ENCODE measurements around the gene FBXO17. TPM values are rescaled to one million over a fixed set of nuclear protein-coding genes. Genes with fewer than 3 reads are reported as not detected.

FBXO17 gene
- total RNA-seq, 2 experiments from 2014 or later = not detected

DNA sequence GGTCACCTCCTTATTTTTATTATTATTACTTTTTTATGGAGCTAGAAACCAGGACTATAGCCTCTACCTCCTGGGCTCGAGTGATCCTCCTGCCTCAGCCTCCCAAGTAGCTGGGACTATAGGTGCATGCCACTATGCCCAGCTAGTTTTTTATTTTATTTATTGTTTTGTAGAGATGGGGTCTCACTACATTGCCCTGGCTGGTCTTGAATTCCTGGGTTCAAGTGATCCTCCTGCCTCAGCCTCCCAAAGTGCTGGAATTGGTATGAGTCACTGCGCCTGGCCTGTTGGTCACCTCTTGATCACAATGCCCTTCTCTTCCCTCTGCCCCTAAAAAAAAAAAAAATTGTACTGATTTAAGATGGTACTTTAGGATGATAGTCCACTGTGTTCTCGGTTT lies 24.4 kb downstream of the FBXO17 start:
- Mint-ChIP-seq H3K36me3 (ENCODE audit: low read depth) (no peaks in the 10 kb centered on the region), H3K27me3 (peaks cover 17% of the 10 kb centered on the region), H3K4me1 (ENCODE audit: low read depth) (peaks cover 13% of the 10 kb centered on the region), H3K27ac (no peak overlapping the region), H3K9me3 (no peaks in the 10 kb centered on the region), H3K4me3 (no peak overlapping the region)
- Histone ChIP-seq H3K4me1 (ENCODE audit: insufficient read depth, low read length) (peaks cover 18% of the 10 kb centered on the region), H3K9me3 (ENCODE audit: control insufficient read depth in 1 of 2, insufficient read depth in 1 of 2, low read length in 2 of 2) (no peaks in the 10 kb centered on the region), H3K36me3 (ENCODE audit: insufficient read depth, low read length) (no peaks in the 10 kb centered on the region), H3K4me3 (ENCODE audit: low read length) (no peak overlapping the region), H3K27ac (ENCODE audit: low read depth in 1 of 2, low read length in 2 of 2) (no peak overlapping the region), H3K27me3 (ENCODE audit: control insufficient read depth in 1 of 2, insufficient read depth in 2 of 2, low read length in 2 of 2) (peaks cover 6 to 8% of the 10 kb centered on the region in 2 experiments)
- intact Hi-C loops (cut with DNase I, micrococcal nuclease) = loop anchor here in 1 of 2 experiments (5.0 to 10.0 kb wide), 2 partner anchors 549 to 594 kb away; partner anchors contain the start of genes EID2 and FAM98C
- ATAC-seq (ENCODE audit: poor library complexity) = no peak
- TF ChIP-seq, protein P1, sequence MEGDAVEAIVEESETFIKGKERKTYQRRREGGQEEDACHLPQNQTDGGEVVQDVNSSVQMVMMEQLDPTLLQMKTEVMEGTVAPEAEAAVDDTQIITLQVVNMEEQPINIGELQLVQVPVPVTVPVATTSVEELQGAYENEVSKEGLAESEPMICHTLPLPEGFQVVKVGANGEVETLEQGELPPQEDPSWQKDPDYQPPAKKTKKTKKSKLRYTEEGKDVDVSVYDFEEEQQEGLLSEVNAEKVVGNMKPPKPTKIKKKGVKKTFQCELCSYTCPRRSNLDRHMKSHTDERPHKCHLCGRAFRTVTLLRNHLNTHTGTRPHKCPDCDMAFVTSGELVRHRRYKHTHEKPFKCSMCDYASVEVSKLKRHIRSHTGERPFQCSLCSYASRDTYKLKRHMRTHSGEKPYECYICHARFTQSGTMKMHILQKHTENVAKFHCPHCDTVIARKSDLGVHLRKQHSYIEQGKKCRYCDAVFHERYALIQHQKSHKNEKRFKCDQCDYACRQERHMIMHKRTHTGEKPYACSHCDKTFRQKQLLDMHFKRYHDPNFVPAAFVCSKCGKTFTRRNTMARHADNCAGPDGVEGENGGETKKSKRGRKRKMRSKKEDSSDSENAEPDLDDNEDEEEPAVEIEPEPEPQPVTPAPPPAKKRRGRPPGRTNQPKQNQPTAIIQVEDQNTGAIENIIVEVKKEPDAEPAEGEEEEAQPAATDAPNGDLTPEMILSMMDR (IDR thresholded peaks at IDR 0.05) = no peak
- POLR2A ChIA-PET = no interaction called here
- CTCF ChIA-PET = no interaction called here
- no peak for DNase-seq

DNA sequence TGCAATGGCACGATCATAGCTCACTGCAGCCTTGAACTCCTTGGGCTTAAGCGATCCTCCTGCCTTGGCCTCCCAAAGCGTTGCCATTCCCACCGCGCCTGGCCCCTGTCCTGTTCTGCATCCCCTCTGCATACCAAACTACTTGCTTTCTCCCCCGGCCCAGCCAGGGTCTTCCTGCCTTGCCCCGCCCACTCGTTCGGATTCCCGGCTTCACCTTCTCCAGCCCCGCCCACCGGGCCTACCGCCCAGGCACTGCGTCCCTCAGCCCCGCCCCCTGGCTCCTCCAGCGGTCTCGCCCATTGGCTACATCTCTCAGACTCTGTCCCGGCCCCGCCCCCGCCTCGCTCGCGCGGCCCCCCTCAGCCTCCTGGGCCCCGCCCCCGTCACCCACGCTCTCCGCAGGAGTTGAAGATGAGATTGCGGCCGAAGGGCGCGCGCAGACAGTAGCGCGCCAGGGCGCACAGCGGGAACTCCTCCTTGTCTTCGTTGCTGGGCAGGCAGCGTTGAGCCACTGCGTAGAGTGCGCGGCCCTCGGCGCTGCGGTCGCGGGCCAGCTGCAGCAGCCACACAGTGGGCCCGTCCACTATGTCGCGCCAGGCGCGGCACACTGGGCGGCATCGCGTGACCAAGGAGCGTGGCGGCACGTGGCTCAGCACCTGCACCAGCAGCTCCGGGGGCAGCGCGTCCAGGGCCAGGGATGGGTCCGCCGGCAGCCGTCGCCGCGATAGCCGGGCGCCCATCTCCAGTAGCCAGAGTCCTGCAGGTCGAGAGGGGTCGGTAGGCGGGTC lies 25.8 kb downstream of the FBXO17 start:
- Mint-ChIP-seq H3K4me1 (ENCODE audit: low read depth) (peaks cover 13% of the 10 kb centered on the region), H3K9me3 (no peaks in the 10 kb centered on the region), H3K4me3 (peak overlapping the region; percentile 72), H3K27ac (no peak overlapping the region), H3K36me3 (ENCODE audit: low read depth) (no peaks in the 10 kb centered on the region), H3K27me3 (peaks cover 17% of the 10 kb centered on the region)
- Histone ChIP-seq H3K27me3 (ENCODE audit: control insufficient read depth in 1 of 2, insufficient read depth in 2 of 2, low read length in 2 of 2) (peaks cover 6 to 8% of the 10 kb centered on the region in 2 experiments), H3K36me3 (ENCODE audit: insufficient read depth, low read length) (no peaks in the 10 kb centered on the region), H3K27ac (ENCODE audit: low read depth in 1 of 2, low read length in 2 of 2) (no peak overlapping the region), H3K9me3 (ENCODE audit: control insufficient read depth in 1 of 2, insufficient read depth in 1 of 2, low read length in 2 of 2) (no peaks in the 10 kb centered on the region), H3K4me3 (ENCODE audit: low read length) (peak overlapping the region; percentile 20), H3K4me1 (ENCODE audit: insufficient read depth, low read length) (peaks cover 18% of the 10 kb centered on the region)
- DNase-seq = peak; percentile 60 to 90 (median 77)
- intact Hi-C loops (cut with DNase I, micrococcal nuclease) = loop anchor here in 1 of 2 experiments (5.0 to 10.0 kb wide), 2 partner anchors 547 to 595 kb away; partner anchors contain the start of genes EID2 and FAM98C
- ChIA-PET POLR2A (no interaction called here), CTCF (no interaction called here)
- ATAC-seq (ENCODE audit: poor library complexity) = peak; percentile 94
- TF ChIP-seq, protein P1 (IDR thresholded peaks at IDR 0.05) = no peak

DNA sequence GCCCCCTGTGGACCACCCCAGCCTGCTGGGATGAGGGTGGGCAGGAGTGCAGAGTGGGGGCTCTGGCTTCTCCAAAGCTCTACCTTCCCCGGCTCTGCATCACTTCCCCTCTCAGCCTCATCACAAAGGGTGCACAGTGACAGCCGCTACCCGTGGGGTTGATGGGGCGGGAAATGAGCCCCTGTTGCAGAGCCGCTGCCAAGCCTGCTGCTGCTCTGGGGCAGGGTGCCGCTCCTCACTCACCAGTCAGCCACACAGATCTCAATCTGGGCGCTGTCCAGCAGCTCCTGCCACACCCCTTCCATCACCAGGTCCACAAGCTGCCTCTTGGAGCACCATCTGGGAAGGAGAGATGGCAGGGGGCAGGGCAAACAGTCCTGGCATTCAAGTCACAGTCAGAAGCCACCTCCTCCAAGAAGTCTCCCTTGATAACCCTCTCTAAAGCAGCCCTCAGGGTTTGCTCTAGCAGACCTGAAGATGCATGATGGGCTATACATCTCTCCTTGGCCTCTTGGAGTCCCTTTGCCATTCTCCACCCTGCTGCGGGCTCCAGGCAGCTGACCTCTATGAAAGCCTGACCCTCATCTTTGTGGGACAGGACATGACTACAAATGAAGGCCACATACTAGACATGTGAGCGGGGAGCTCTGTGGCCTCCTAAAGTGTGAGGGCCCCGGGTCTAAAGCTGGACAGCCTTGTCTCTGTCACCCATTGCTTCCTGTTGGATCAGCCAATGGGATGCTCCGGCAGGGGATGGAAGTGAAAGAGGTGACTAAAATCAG lies 29.1 kb downstream of the FBXO17 start:
- TF ChIP-seq, protein P1 (IDR thresholded peaks at IDR 0.05) = no peak
- Mint-ChIP-seq H3K27me3 (no peaks in the 10 kb centered on the region), H3K4me1 (ENCODE audit: low read depth) (peaks cover 18% of the 10 kb centered on the region), H3K36me3 (ENCODE audit: low read depth) (no peaks in the 10 kb centered on the region), H3K4me3 (no peak overlapping the region), H3K9me3 (no peaks in the 10 kb centered on the region), H3K27ac (no peak overlapping the region)
- H3K27ac ChIP-seq (ENCODE audit: low read depth in 1 of 2, low read length in 2 of 2) = no peak overlapping the region
- intact Hi-C loops (cut with DNase I, micrococcal nuclease) = no loop called here
- peaks cover 0 to 3% of the 10 kb centered on the region in 2 experiments for H3K27me3 ChIP-seq (ENCODE audit: control insufficient read depth in 1 of 2, insufficient read depth in 2 of 2, low read length in 2 of 2)
- DNase-seq (peak in 1 of 14 experiments; percentile 16), ATAC-seq (ENCODE audit: poor library complexity) (no peak)
- H3K36me3 ChIP-seq (ENCODE audit: insufficient read depth, low read length) = no peaks in the 10 kb centered on the region
- H3K4me3 ChIP-seq (ENCODE audit: low read length) = no peak overlapping the region
- H3K9me3 ChIP-seq (ENCODE audit: control insufficient read depth in 1 of 2, insufficient read depth in 1 of 2, low read length in 2 of 2) = no peaks in the 10 kb centered on the region
- H3K4me1 ChIP-seq (ENCODE audit: insufficient read depth, low read length) = peaks cover 19% of the 10 kb centered on the region
- POLR2A ChIA-PET = no interaction called here
- CTCF ChIA-PET = no interaction called here

All from CD4-positive, alpha-beta T cell (primary cell).